HEK293T (cell line): ENCODE results near the gene RBM38.

Experiments
- CTCF ChIA-PET: fragments of 350-600 bp; formaldehyde crosslinking; extraction: SDS; loops from one replicate; lab custom pipeline; 2021; ENCODE audit warnings: antibody characterized with exemption, inconsistent platforms; lab: Yijun Ruan, JAX
- POLR2A ChIA-PET: fragments of 350-600 bp; formaldehyde crosslinking; extraction: SDS; loops from one replicate; lab custom pipeline; 2020; ENCODE audit warnings: antibody characterized with exemption, inconsistent platforms; lab: Yijun Ruan, JAX
- DNase-seq: peaks from one replicate; pipeline ENCODE4 v3.0.0; 2012; ENCODE audit warnings: mixed read lengths; ENCODE audit errors: extremely low spot score
- ARNT ChIP-seq: fragments of 450-650 bp; IDR thresholded peaks from 2 replicates; pipeline ENCODE4 v1.6.1; 2017; ENCODE audit warnings: mild to moderate bottlenecking
- BHLHE40 ChIP-seq: fragments of 450-650 bp; IDR thresholded peaks from 2 replicates; pipeline ENCODE4 v1.6.1; 2016; ENCODE audit warnings: mild to moderate bottlenecking, moderate library complexity, borderline replicate concordance
- CTBP1 ChIP-seq: fragments of 450-650 bp; IDR thresholded peaks from 2 replicates; pipeline ENCODE4 v1.6.1; 2016; ENCODE audit warnings: borderline replicate concordance
- ELF4 ChIP-seq: fragments of 450-650 bp; IDR thresholded peaks from 2 replicates; pipeline ENCODE4 v1.6.1; 2017; ENCODE audit warnings: antibody characterized with exemption
- FOXA1 ChIP-seq: fragments of 450-650 bp; IDR thresholded peaks from 2 replicates; pipeline ENCODE4 v1.6.1; 2016; ENCODE audit warnings: mild to moderate bottlenecking
- FOXK2 ChIP-seq: fragments of 450-650 bp; IDR thresholded peaks from 2 replicates; pipeline ENCODE4 v1.6.1; 2016; ENCODE audit warnings: mild to moderate bottlenecking
- FOXM1 ChIP-seq: fragments of 450-650 bp; IDR thresholded peaks from 2 replicates; pipeline ENCODE4 v1.6.1; 2017; ENCODE audit warnings: mild to moderate bottlenecking, borderline replicate concordance
- HDGF ChIP-seq: fragments of 450-650 bp; IDR thresholded peaks from 2 replicates; pipeline ENCODE4 v1.6.1; 2017; ENCODE audit warnings: antibody characterized with exemption, borderline replicate concordance
- L3MBTL2 ChIP-seq: fragments of 450-650 bp; conservative IDR thresholded peaks from 2 replicates; pipeline ENCODE4 v1.6.1; 2016; ENCODE audit warnings: mild to moderate bottlenecking
- LEF1 ChIP-seq: fragments of 450-650 bp; IDR thresholded peaks from 2 replicates; pipeline ENCODE4 v1.6.1; 2017; ENCODE audit warnings: mild to moderate bottlenecking, borderline replicate concordance
- NFRKB ChIP-seq: fragments of 450-650 bp; IDR thresholded peaks from 2 replicates; pipeline ENCODE4 v1.6.1; 2016; ENCODE audit warnings: mild to moderate bottlenecking, moderate library complexity
- PKNOX1 ChIP-seq: fragments of 450-650 bp; IDR thresholded peaks from 2 replicates; pipeline ENCODE4 v1.6.1; 2016
- SP1 ChIP-seq: fragments of 450-650 bp; IDR thresholded peaks from 2 replicates; pipeline ENCODE4 v1.6.1; 2017
- SUZ12 ChIP-seq: fragments of 450-650 bp; IDR thresholded peaks from 2 replicates; pipeline ENCODE4 v1.6.1; 2016; ENCODE audit warnings: mild to moderate bottlenecking
- TARDBP ChIP-seq: fragments of 450-650 bp; IDR thresholded peaks from 2 replicates; pipeline ENCODE4 v1.6.1; 2016
- ZNF384 ChIP-seq: fragments of 450-650 bp; IDR thresholded peaks from 2 replicates; pipeline ENCODE4 v1.6.1; 2016

Gene RBM38

GRCh38 chr20:57442888-57443239 lies 51.7 kb downstream of the RBM38 start:
- no peak for TF ChIP-seq NFRKB
- no peak for TF ChIP-seq FOXM1
- no peak for TF ChIP-seq L3MBTL2
- TF ChIP-seq CTBP1: no peak
- TF ChIP-seq LEF1: no peak
- no peak for TF ChIP-seq PKNOX1
- TF ChIP-seq TARDBP: no peak
- no peak for TF ChIP-seq SUZ12
- no peak for TF ChIP-seq SP1
- no peak for TF ChIP-seq BHLHE40
- no peak for TF ChIP-seq HDGF
- TF ChIP-seq ARNT: no peak
- TF ChIP-seq FOXK2: no peak
- no peak for TF ChIP-seq FOXA1
- no peak for TF ChIP-seq ZNF384
- TF ChIP-seq ELF4: no peak
- CTCF ChIA-PET: no interaction called here
- DNase-seq: no peak
- POLR2A ChIA-PET: no interaction called here

- no peak for DNase-seq
- CTCF ChIA-PET: no interaction called here
- POLR2A ChIA-PET: no interaction called here
- no peak for TF ChIP-seq ELF4
- TF ChIP-seq BHLHE40: no peak
- no peak for TF ChIP-seq SUZ12
- TF ChIP-seq FOXA1: no peak
- TF ChIP-seq HDGF: no peak
- no peak for TF ChIP-seq FOXM1
- TF ChIP-seq FOXK2: no peak
- no peak for TF ChIP-seq SP1
- no peak for TF ChIP-seq ARNT
- TF ChIP-seq NFRKB: no peak
- TF ChIP-seq LEF1: no peak
- TF ChIP-seq CTBP1: no peak
Observed at GRCh38 chr20:57443349-57444265, 52.4 kb downstream of the RBM38 start.

- no peak for DNase-seq
- ChIA-PET CTCF (no interaction called here), POLR2A (no interaction called here)
- TF ChIP-seq BHLHE40: no peak
- TF ChIP-seq FOXK2: no peak
- TF ChIP-seq FOXM1: no peak
- no peak for TF ChIP-seq TARDBP
- TF ChIP-seq FOXA1: no peak
- no peak for TF ChIP-seq L3MBTL2
- no peak for TF ChIP-seq SP1
- TF ChIP-seq SUZ12: no peak
Observed at GRCh38 chr20:57444394-57445048, 53.3 kb downstream of the RBM38 start.

DNA sequence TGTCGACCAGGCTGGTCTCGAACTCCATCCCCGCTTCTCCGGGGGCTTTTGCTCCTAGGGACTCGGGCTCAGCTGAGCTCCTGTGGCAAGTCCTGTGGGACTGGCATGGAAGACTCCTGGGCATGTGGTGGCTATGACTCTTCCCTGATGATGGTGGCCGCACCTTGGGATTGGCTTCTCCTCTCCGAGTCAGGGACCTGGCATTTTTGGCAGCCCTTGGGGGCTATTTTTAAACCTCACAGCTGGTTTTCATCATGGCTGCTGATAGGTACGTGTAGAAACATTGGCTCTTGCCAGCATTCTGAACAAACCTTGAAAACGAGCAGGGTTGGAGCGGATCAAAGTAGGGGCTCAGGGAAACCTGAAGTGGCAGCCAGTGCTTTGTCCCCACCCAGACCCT lies 54.1 kb downstream of the RBM38 start:
- ChIA-PET CTCF (no interaction called here), POLR2A (interaction anchor here (1.6 kb wide), 1 partner anchor 55 kb away, joined by 4 read pairs; no protein-coding TSS in a partner anchor)
- TF ChIP-seq LEF1: no peak
- no peak for TF ChIP-seq CTBP1
- TF ChIP-seq NFRKB: no peak
- TF ChIP-seq BHLHE40: no peak
- no peak for TF ChIP-seq FOXA1
- TF ChIP-seq ARNT: no peak
- TF ChIP-seq TARDBP: no peak
- TF ChIP-seq FOXM1: no peak
- TF ChIP-seq SP1: no peak
- no peak for TF ChIP-seq ZNF384
- no peak for TF ChIP-seq FOXK2
- no peak for TF ChIP-seq HDGF
- no peak for TF ChIP-seq PKNOX1
- TF ChIP-seq SUZ12: no peak
- no peak for TF ChIP-seq L3MBTL2
- no peak for TF ChIP-seq ELF4
- no peak for DNase-seq

DNA sequence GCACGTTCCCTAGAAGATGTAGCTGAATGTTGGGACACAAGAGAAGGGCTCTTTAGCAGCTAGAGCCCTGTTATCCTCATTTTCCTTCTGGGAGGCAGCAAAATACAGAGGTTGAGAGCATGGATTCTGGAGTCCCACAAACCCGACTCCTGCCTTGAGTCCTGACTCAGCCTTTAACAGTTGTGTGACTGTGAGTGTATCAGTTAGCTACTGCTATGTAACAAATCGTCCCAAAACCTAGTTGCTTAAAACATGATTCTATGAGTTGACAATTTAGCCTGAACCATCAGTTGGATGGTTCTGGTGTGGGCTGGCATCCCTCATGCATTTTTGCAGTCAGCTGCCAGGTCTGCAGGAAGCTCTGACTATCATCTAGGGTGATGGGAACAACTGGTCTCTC lies 54.6 kb downstream of the RBM38 start:
- no peak for DNase-seq
- CTCF ChIA-PET: no interaction called here
- POLR2A ChIA-PET: interaction anchor here (1.6 kb wide), 1 partner anchor 56 kb away, joined by 4 read pairs; no protein-coding TSS in a partner anchor
- TF ChIP-seq SP1 (no peak), ARNT (no peak), HDGF (no peak), LEF1 (no peak), FOXM1 (no peak), NFRKB (no peak), TARDBP (no peak), ZNF384 (no peak), FOXA1 (no peak)

- DNase-seq: no peak
- TF ChIP-seq CTBP1: no peak
- TF ChIP-seq FOXM1: no peak
- TF ChIP-seq FOXK2: no peak
- TF ChIP-seq ELF4: no peak
- TF ChIP-seq ARNT: no peak
- POLR2A ChIA-PET: no interaction called here
- CTCF ChIA-PET: no interaction called here
Observed at GRCh38 chr20:57448764-57449354, 57.7 kb downstream of the RBM38 start.
